Breast epithelium (tissue), 4 donors: ENCODE data around the gene SAFB2. TPM values are rescaled to one million over a fixed set of nuclear protein-coding genes. Genes with fewer than 3 reads are reported as not detected.

Source experiments
- DNase-seq, 2 donors: peaks; one replicate each; pipeline ENCODE4 v3.0.0-alpha.2; 2019; ENCODE audit warnings: low spot score in 2 of 2
- H3K27ac ChIP-seq, 2 donors: fragments of 200-600 bp; sonication (generic) in 1 of 2; one replicate each; pipeline ENCODE4 v1.5.1; 2016 to 2019; ENCODE audit warnings: mild to moderate bottlenecking in 1 of 2
- H3K27me3 ChIP-seq, 2 donors: fragments of 200-600 bp; sonication (generic) in 1 of 2; one replicate each; pipeline versions ENCODE4 v1.5.1 to v1.6.0; 2017 to 2019; ENCODE audit warnings: control low read depth in 1 of 2, mild to moderate bottlenecking in 1 of 2
- H3K36me3 ChIP-seq: fragments of 200-600 bp; one replicate; pipeline ENCODE4 v1.5.1; 2019
- H3K4me1 ChIP-seq, 2 donors: fragments of 200-600 bp; sonication (generic); one replicate each; pipeline ENCODE4 v1.5.1; 2016 to 2019; ENCODE audit warnings: control low read depth in 1 of 2
- H3K4me3 ChIP-seq, 3 donors: fragments of 200-600 bp; sonication (generic); 1 replicate in 2 of 3; 2 replicates in 1 of 3; pipeline ENCODE4 v1.5.1; 2016 to 2019; ENCODE audit warnings: mild to moderate bottlenecking in 3 of 3, moderate library complexity in 2 of 3
- H3K9me3 ChIP-seq, 2 donors: fragments of 200-600 bp; sonication (generic) in 1 of 2; one replicate each; pipeline ENCODE4 v1.5.1; 2016 to 2019; ENCODE audit warnings: control low read depth in 1 of 2
- CTCF ChIP-seq, 3 donors: fragments of 450-650 bp; IDR thresholded peaks; one replicate each; pipeline ENCODE4 v1.5.1; 2016 to 2017; ENCODE audit warnings: antibody characterized with exemption in 3 of 3, mild to moderate bottlenecking in 3 of 3, moderate library complexity in 3 of 3
- POLR2A ChIP-seq: fragments of 450-650 bp; IDR thresholded peaks from one replicate; pipeline ENCODE4 v1.6.1; 2016; ENCODE audit warnings: antibody characterized with exemption, mild to moderate bottlenecking, moderate library complexity
- POLR2AphosphoS5 ChIP-seq, 3 donors: sonication (generic); formaldehyde crosslinking; IDR thresholded peaks; one replicate each; pipeline ENCODE4 v1.6.1; 2017; ENCODE audit warnings: antibody characterized with exemption in 3 of 3
- intact Hi-C: fragments of 100-400 bp; cut with DNase I; formaldehyde crosslinking; loops from one replicate; pipeline ENCODE4 v1.15.1; 2023; ENCODE audit warnings: low total_unique reads
- total RNA-seq, 3 donors: library from RNA; depleted of rRNA; stranded (reverse); fragments of >200 nt; gene quantifications; one replicate each; pipeline ENCODE4 v1.1.0, GENCODE V29; 2016

Gene SAFB2
- total RNA-seq, 3 donors from 2014 or later = 46.4 to 68.8 (median 62.1) TPM

GRCh38 chr19:5600797-5601196 is 21.8 kb downstream of the SAFB2 start:
- no peaks in the 10 kb centered on the region for H3K4me1 ChIP-seq
- intact Hi-C loops = no loop called here
- H3K27ac ChIP-seq = no peak overlapping the region
- no peaks in the 10 kb centered on the region for H3K27me3 ChIP-seq
- H3K4me3 ChIP-seq = no peak overlapping the region
- no peak for TF ChIP-seq POLR2AphosphoS5 (IDR thresholded peaks at IDR 0.05)
- no peak for TF ChIP-seq POLR2A
- no peak for TF ChIP-seq CTCF (IDR thresholded peaks at IDR 0.05)
- DNase-seq = no peak
- H3K9me3 ChIP-seq = no peaks in the 10 kb centered on the region
- H3K36me3 ChIP-seq = peaks cover 21% of the 10 kb centered on the region

GRCh38 chr19:5595745-5596144 is 26.8 kb downstream of the SAFB2 start:
- DNase-seq = no peak
- intact Hi-C loops = no loop called here
- TF ChIP-seq POLR2A (no peak), POLR2AphosphoS5 (IDR thresholded peaks at IDR 0.05) (no peak), CTCF (IDR thresholded peaks at IDR 0.05) (no peak)
- H3K27ac ChIP-seq = no peak overlapping the region
- H3K27me3 ChIP-seq = no peaks in the 10 kb centered on the region
- no peak overlapping the region for H3K4me3 ChIP-seq
- H3K36me3 ChIP-seq = peaks cover 41% of the 10 kb centered on the region
- H3K4me1 ChIP-seq = no peaks in the 10 kb centered on the region
- no peaks in the 10 kb centered on the region for H3K9me3 ChIP-seq

- TF ChIP-seq CTCF (IDR thresholded peaks at IDR 0.05) (no peak), POLR2A (no peak), POLR2AphosphoS5 (IDR thresholded peaks at IDR 0.05) (no peak)
- no peak overlapping the region for H3K27ac ChIP-seq
- DNase-seq = peak in 1 of 2 donors; percentile 69
- intact Hi-C loops = no loop called here
- peaks cover 43% of the 10 kb centered on the region for H3K36me3 ChIP-seq
- H3K4me1 ChIP-seq = no peaks in the 10 kb centered on the region
- no peaks in the 10 kb centered on the region for H3K27me3 ChIP-seq
- no peaks in the 10 kb centered on the region for H3K9me3 ChIP-seq
- no peak overlapping the region for H3K4me3 ChIP-seq
Measured at GRCh38 chr19:5595129-5595528, 27.4 kb downstream of the SAFB2 start.

- peaks cover 47% of the 10 kb centered on the region for H3K36me3 ChIP-seq
- DNase-seq = no peak
- TF ChIP-seq POLR2AphosphoS5 (IDR thresholded peaks at IDR 0.05) (no peak), CTCF (IDR thresholded peaks at IDR 0.05) (no peak), POLR2A (no peak)
- H3K4me3 ChIP-seq = no peak overlapping the region
- H3K27me3 ChIP-seq = no peaks in the 10 kb centered on the region
- H3K27ac ChIP-seq = no peak overlapping the region
- no peaks in the 10 kb centered on the region for H3K4me1 ChIP-seq
- H3K9me3 ChIP-seq = no peaks in the 10 kb centered on the region
- intact Hi-C loops = no loop called here
Measured at GRCh38 chr19:5594521-5594950, 28.0 kb downstream of the SAFB2 start.

DNA sequence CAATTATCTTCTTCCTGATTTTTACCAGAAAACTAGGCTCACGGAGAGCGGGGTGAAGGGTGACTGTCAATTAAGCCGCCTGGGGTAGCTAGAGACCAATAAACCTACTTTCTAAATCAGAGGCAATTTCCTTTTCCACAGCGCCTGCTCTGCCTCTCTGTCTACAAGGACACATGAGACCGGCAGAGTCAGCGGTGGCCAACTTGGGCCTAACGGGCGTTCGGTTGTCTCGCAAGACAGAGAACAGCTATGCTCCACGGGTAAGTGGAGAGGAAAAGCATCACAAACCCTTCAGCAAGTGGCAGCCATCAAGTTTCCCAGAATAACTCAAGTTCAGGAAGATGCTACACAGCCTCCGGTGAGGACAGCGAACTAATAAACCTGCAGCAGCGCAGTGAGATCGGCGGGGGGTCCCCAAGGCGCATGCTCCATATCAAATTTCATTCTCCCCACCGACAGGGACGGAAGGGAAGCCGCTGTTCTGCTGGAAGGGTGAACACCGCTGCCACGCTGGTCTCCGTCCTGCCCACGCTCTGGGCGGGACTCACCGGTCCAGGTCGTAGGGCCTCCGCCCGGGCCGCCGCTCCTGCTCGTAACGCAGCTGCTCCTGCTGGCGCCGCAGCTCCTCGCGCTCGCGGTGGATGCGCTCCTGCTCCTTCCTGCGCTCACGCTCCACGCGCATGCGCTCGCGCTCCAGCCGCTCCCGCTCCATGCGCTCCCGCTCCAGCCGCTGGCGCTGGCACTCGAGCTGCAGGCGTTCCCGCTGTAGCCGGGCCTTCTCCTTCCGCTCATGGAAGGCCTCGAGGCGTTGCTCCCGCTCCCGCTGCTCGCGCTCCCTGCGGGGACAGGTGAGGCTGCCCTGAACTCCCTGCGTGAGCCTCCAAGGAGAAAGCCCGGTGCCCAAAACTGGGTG is 29.0 kb downstream of the SAFB2 start:
- H3K9me3 ChIP-seq = no peaks in the 10 kb centered on the region
- H3K36me3 ChIP-seq = peaks cover 38% of the 10 kb centered on the region
- no peak overlapping the region for H3K27ac ChIP-seq
- TF ChIP-seq POLR2A = no peak
- TF ChIP-seq CTCF (IDR thresholded peaks at IDR 0.05) = no peak
- no peaks in the 10 kb centered on the region for H3K4me1 ChIP-seq
- DNase-seq = no peak
- intact Hi-C loops = no loop called here
- H3K4me3 ChIP-seq = no peak overlapping the region
- no peaks in the 10 kb centered on the region for H3K27me3 ChIP-seq
